ENCODE measurements around the gene RNF2. TPM values are rescaled to one million over a fixed set of nuclear protein-coding genes. Genes with fewer than 3 reads are reported as not detected.

The RNF2 gene
- total RNA-seq, 4 donors from 2014 or later, result 15.2 to 29.1 (median 20.5) TPM

DNA sequence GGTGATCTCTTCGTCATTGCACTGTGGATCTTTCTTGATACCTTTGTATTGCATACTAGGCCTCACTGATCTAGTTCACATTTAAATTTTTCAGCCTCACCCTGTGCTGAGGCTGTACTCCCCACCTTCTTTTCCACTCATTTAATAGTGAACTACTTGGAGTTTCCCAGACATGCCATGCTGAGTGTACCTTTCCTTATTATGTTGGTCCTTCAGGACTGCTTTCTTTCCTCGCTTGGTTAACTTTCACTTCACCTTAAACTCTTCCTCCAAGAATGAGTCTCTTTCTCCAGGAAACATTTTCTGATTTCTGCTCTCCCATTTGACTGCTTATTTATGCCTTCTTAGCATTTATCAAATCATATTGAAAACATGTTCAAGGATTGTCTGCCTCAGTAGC is 20.8 kb downstream of the RNF2 start:
- peaks cover 0 to 21% (median 5%) of the 10 kb centered on the region in 4 donors for H3K4me1 ChIP-seq
- H3K4me3 ChIP-seq, result no peak overlapping the region
- intact Hi-C loops (cut with DNase I; ENCODE audit: low total_unique reads), result no loop called here
- in situ Hi-C loops (cut with MboI; ENCODE audit: low pct_ligation_motif_present in 1 of 4, low pct_unique_long_range_greater_than_20kb in 1 of 4, low sequenced_read_pairs in 3 of 4), result no loop called here
- H3K27me3 ChIP-seq, result no peaks in the 10 kb centered on the region
- H3K9me3 ChIP-seq, result no peaks in the 10 kb centered on the region
- H3K27ac ChIP-seq, result no peak overlapping the region
- H3K36me3 ChIP-seq, result no peaks in the 10 kb centered on the region
- no peak for DNase-seq
- TF ChIP-seq, protein P1, sequence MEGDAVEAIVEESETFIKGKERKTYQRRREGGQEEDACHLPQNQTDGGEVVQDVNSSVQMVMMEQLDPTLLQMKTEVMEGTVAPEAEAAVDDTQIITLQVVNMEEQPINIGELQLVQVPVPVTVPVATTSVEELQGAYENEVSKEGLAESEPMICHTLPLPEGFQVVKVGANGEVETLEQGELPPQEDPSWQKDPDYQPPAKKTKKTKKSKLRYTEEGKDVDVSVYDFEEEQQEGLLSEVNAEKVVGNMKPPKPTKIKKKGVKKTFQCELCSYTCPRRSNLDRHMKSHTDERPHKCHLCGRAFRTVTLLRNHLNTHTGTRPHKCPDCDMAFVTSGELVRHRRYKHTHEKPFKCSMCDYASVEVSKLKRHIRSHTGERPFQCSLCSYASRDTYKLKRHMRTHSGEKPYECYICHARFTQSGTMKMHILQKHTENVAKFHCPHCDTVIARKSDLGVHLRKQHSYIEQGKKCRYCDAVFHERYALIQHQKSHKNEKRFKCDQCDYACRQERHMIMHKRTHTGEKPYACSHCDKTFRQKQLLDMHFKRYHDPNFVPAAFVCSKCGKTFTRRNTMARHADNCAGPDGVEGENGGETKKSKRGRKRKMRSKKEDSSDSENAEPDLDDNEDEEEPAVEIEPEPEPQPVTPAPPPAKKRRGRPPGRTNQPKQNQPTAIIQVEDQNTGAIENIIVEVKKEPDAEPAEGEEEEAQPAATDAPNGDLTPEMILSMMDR (IDR thresholded peaks at IDR 0.05), result no peak
- TF ChIP-seq EP300 (IDR thresholded peaks at IDR 0.05; ENCODE audit: low read depth) (no peak), POLR2AphosphoS5 (IDR thresholded peaks at IDR 0.05) (no peak), POLR2A (IDR thresholded peaks at IDR 0.05) (no peak)
- WGBS, 2 donors (ENCODE audit: low coverage in 1 of 2), result 89 to 97% methylated on average over 2 of the region's 2 CpGs

DNA sequence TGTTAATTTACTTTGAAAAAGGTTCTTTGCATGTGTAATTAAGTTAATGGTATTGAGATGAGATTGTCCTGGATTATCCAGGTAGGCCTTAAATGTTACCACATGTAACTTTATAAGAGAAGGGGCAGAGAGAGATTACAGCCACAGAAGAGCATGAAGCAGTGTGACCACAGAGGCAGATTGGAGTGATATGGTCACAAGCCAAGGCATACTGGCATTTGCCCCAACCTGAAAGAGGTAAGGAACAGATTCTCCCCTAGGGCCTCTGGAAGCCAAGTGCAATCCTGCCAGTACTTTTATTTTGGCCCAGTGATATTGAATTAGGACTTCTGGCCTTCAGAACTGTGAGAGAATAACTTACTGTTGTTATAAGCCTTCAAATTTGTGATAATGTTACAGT is 23.0 kb downstream of the RNF2 start:
- no peak overlapping the region for H3K27ac ChIP-seq
- TF ChIP-seq POLR2A (IDR thresholded peaks at IDR 0.05), result no peak
- TF ChIP-seq POLR2AphosphoS5 (IDR thresholded peaks at IDR 0.05), result no peak
- no peak for TF ChIP-seq EP300 (IDR thresholded peaks at IDR 0.05; ENCODE audit: low read depth)
- TF ChIP-seq, protein P1 (IDR thresholded peaks at IDR 0.05), result no peak
- no peak for DNase-seq
- H3K27me3 ChIP-seq, result no peaks in the 10 kb centered on the region
- in situ Hi-C loops (cut with MboI; ENCODE audit: low pct_ligation_motif_present in 1 of 4, low pct_unique_long_range_greater_than_20kb in 1 of 4, low sequenced_read_pairs in 3 of 4), result no loop called here
- intact Hi-C loops (cut with DNase I; ENCODE audit: low total_unique reads), result no loop called here
- H3K4me3 ChIP-seq, result no peak overlapping the region
- H3K4me1 ChIP-seq, result peaks cover 0 to 10% (median 3%) of the 10 kb centered on the region in 4 donors
- no peaks in the 10 kb centered on the region for H3K36me3 ChIP-seq
- H3K9me3 ChIP-seq, result no peaks in the 10 kb centered on the region

DNA sequence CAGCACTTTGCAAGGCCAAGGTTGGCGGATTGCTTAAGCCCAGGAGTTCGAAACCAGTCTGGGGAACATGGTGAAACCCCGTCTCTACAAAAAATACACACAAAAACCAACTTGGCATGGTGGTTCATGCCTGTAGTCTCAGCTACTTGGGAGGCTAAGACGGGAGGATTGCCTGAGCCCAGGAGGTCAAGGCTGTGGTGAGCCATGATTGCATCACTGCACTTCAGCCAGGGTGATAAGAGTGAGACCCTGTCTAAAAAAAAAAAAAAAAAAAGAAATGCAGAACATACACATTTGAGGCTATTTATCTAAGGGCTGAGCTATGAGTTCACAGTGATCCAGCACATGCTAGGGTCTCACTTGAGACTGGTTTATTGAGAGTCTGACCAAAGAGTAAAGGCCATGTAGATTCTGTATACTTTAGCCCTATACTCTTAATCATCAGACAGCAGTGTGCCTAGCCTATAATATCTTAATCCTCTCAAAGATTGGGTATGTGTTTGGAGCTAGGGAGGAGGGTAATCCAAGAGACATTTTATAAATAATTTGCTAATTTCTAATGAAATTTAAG is 23.9 kb downstream of the RNF2 start:
- Histone ChIP-seq H3K4me1 (peaks cover 0 to 10% (median 3%) of the 10 kb centered on the region in 4 donors), H3K27me3 (no peaks in the 10 kb centered on the region), H3K36me3 (no peaks in the 10 kb centered on the region), H3K4me3 (no peak overlapping the region), H3K27ac (no peak overlapping the region), H3K9me3 (no peaks in the 10 kb centered on the region)
- TF ChIP-seq POLR2A (IDR thresholded peaks at IDR 0.05), result no peak
- TF ChIP-seq EP300 (IDR thresholded peaks at IDR 0.05; ENCODE audit: low read depth), result no peak
- TF ChIP-seq, protein P1 (IDR thresholded peaks at IDR 0.05), result no peak
- TF ChIP-seq POLR2AphosphoS5 (IDR thresholded peaks at IDR 0.05), result no peak
- 84% methylated on average over 4 of the region's 4 CpGs; no CpG with 5 or more reads in 1 of the 2 donors for WGBS, 2 donors (ENCODE audit: low coverage in 1 of 2)
- intact Hi-C loops (cut with DNase I; ENCODE audit: low total_unique reads) (no loop called here), in situ Hi-C loops (cut with MboI; ENCODE audit: low pct_ligation_motif_present in 1 of 4, low pct_unique_long_range_greater_than_20kb in 1 of 4, low sequenced_read_pairs in 3 of 4) (no loop called here)
- no peak for DNase-seq

DNA sequence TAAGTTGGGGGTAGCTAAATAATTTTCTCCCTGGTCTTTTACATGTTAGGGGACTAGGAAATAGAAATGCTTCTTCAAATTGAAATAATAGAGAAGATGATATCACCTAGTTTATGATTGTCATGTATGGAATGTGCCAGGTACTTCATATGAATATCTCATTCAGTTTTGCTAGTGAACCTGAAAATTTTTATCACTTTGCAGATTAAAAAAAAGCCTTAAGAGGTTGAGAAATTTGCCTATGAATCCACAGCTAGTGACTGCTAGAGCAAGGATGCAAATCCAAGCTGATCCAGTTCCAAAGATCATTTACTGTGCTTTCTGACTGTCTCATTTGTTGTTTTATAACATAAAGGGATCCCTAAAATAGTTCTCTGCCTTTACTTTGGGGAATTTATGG is 24.7 kb downstream of the RNF2 start:
- Histone ChIP-seq H3K4me1 (peaks cover 0 to 10% (median 3%) of the 10 kb centered on the region in 4 donors), H3K27ac (no peak overlapping the region), H3K27me3 (no peaks in the 10 kb centered on the region), H3K36me3 (no peaks in the 10 kb centered on the region), H3K4me3 (no peak overlapping the region), H3K9me3 (no peaks in the 10 kb centered on the region)
- TF ChIP-seq, protein P1 (IDR thresholded peaks at IDR 0.05), result no peak
- TF ChIP-seq EP300 (IDR thresholded peaks at IDR 0.05; ENCODE audit: low read depth), result no peak
- DNase-seq, result no peak
- intact Hi-C loops (cut with DNase I; ENCODE audit: low total_unique reads) (no loop called here), in situ Hi-C loops (cut with MboI; ENCODE audit: low pct_ligation_motif_present in 1 of 4, low pct_unique_long_range_greater_than_20kb in 1 of 4, low sequenced_read_pairs in 3 of 4) (no loop called here)
